Pancreas (tissue), 10 donors: ENCODE results near the gene ZNF76. TPM values are rescaled to one million over a fixed set of nuclear protein-coding genes. Genes with fewer than 3 reads are reported as not detected.
A peak's percentile ranks its signal among the peaks of the same experiment; 100 is the strongest.

ENCODE experiments used
- ATAC-seq, 4 donors: fragments of 200-7000 bp; cut with Tn5 transposase; one replicate each; pipeline versions ENCODE4 v1.8.0 to v1.9.1; 2020; ENCODE audit warnings: mild to moderate bottlenecking in 4 of 4, moderate library complexity in 4 of 4
- DNase-seq, 6 donors: peaks; one replicate each; pipeline ENCODE4 v3.0.0-alpha.2; 2020
- FAIRE-seq: peaks from 2 replicates; lab custom pipeline; 2012; peaks lifted over from hg19 to GRCh38; lab: Jason Lieb, UNC
- H3K27ac ChIP-seq, 4 donors: fragments of 200-600 bp; sonication (generic); 1 replicate in 3 of 4; 2 replicates in 1 of 4; pipeline versions ENCODE4 v1.5.0 to v1.8.0; 2020
- H3K27me3 ChIP-seq, 4 donors: fragments of 200-600 bp; one replicate each; pipeline ENCODE4 v1.8.0; 2021
- H3K36me3 ChIP-seq, 3 donors: fragments of 200-600 bp; sonication (generic) in 1 of 3; one replicate each; pipeline versions ENCODE4 v1.5.0 to v1.8.0; 2020 to 2021
- H3K4me1 ChIP-seq, 3 donors: fragments of 200-600 bp; one replicate each; pipeline ENCODE4 v1.8.0; 2021
- H3K4me3 ChIP-seq, 4 donors: fragments of 200-600 bp; sonication (generic) in 2 of 4; one replicate each; pipeline versions ENCODE4 v1.5.0 to v1.8.0; 2020 to 2021
- H3K9me3 ChIP-seq, 4 donors: fragments of 200-600 bp; one replicate each; pipeline ENCODE4 v1.8.0; 2021
- WGBS, 2 donors: extraction: QIAGEN DNeasy Blood & Tissue Kit; methylation state at CpG; one replicate each; pipeline ENCODE4 v1.1.7; 2013; 5-methylcytosine and 5-hydroxymethylcytosine counted together
- intact Hi-C, 3 donors: fragments of 100-400 bp; cut with DNase I; formaldehyde crosslinking; loops; one replicate each; pipeline versions ENCODE4 v1.11.1 to v1.14.2; 2022
- polyA plus RNA-seq, 2 donors: library from polyadenylated mRNA; stranded (reverse); fragments of 200-250 nt; gene quantifications; one replicate each; pipeline ENCODE4 v1.2.3, GENCODE V29; 2013
- total RNA-seq, 6 donors: library from RNA; stranded (reverse); fragmentation: NEBNext Ultra II Directional in 4 of 6; extraction: Animal tissue kit (Norgen Biotek cat#: 25700) in 4 of 6; gene quantifications; one replicate each; pipeline versions ENCODE4 v1.2.1 to v1.2.4, GENCODE V29; 2021 to 2023
- TF ChIP-seq, protein P1 (sequence below), 4 donors: fragments of 200-600 bp; sonication (generic) in 3 of 4; IDR thresholded peaks; one replicate each; pipeline versions ENCODE4 v1.5.0 to v1.8.0; 2021; ENCODE audit warnings: antibody characterized with exemption in 4 of 4
- donor health status: healthy with polysubstance abuse.
- donor health status: DM: no; HTN: no; CAD: no; lungs with moderate emphysema.
- donor health status: DM: no; HTN: no; CAD: no.
- donor health status: control.
- donor health status: control.
- donor health status: Bipolar disorder and iron deficiency.
- donor health status: DM: yes; HTN: yes; CAD: no.
- donor health status: DM: no; HTN: no; CAD: no.
- donor health status: DM: no; HTN: no; CAD: no.
- donor health status: DM: yes; HTN: yes; CAD: no.

ZNF76 gene
- total and polyA plus RNA-seq, 8 donors: 14.9 to 51.1 (median 19.3) TPM

DNA sequence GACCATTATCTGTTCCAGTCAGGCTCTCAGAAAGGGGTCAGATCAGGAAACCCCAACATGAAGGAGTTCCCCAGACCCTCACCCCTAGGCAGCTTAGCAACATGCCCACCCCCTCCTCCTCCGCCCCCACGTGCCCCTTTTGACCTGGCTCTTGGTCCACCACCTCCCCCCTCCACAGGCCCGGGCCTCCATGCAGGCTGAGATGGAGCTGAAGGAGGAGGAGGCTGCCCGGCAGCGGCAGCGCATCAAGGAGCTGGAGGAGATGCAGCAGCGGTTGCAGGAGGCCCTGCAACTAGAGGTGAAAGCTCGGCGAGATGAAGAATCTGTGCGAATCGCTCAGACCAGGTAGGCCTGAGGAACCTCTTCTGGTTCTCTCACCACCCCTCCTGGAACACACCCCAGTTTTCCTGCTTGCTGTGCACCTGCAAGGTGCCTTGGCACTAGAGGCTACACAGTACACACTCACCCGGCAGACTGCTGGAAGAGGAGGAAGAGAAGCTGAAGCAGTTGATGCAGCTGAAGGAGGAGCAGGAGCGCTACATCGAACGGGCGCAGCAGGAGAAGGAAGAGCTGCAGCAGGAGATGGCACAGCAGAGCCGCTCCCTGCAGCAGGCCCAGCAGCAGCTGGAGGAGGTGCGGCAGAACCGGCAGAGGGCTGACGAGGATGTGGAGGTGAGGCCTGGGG, 60.0 kb downstream of the ZNF76 start:
- Histone ChIP-seq H3K27ac (no peak overlapping the region), H3K4me3 (no peak overlapping the region), H3K36me3 (no peaks in the 10 kb centered on the region), H3K4me1 (peaks cover 3 to 7% (median 4%) of the 10 kb centered on the region in 3 donors), H3K9me3 (no peaks in the 10 kb centered on the region), H3K27me3 (no peaks in the 10 kb centered on the region)
- 90 to 91% methylated on average over 20 of the region's 20 CpGs for WGBS, 2 donors
- no peak for FAIRE-seq
- TF ChIP-seq, protein P1, sequence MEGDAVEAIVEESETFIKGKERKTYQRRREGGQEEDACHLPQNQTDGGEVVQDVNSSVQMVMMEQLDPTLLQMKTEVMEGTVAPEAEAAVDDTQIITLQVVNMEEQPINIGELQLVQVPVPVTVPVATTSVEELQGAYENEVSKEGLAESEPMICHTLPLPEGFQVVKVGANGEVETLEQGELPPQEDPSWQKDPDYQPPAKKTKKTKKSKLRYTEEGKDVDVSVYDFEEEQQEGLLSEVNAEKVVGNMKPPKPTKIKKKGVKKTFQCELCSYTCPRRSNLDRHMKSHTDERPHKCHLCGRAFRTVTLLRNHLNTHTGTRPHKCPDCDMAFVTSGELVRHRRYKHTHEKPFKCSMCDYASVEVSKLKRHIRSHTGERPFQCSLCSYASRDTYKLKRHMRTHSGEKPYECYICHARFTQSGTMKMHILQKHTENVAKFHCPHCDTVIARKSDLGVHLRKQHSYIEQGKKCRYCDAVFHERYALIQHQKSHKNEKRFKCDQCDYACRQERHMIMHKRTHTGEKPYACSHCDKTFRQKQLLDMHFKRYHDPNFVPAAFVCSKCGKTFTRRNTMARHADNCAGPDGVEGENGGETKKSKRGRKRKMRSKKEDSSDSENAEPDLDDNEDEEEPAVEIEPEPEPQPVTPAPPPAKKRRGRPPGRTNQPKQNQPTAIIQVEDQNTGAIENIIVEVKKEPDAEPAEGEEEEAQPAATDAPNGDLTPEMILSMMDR (IDR thresholded peaks at IDR 0.05): no peak
- peak in 1 of 6 donors; percentile 58 for DNase-seq
- intact Hi-C loops: no loop called here
- ATAC-seq: no peak

GRCh38 chr6:35320031-35320410, 60.5 kb downstream of the ZNF76 start:
- H3K27ac ChIP-seq: no peak overlapping the region
- H3K4me1 ChIP-seq: peaks cover 3 to 7% (median 4%) of the 10 kb centered on the region in 3 donors
- H3K36me3 ChIP-seq: no peaks in the 10 kb centered on the region
- no peak overlapping the region for H3K4me3 ChIP-seq
- no peaks in the 10 kb centered on the region for H3K27me3 ChIP-seq
- intact Hi-C loops: no loop called here
- WGBS, 2 donors: 83 to 88% methylated on average over 2 of the region's 2 CpGs
- no peaks in the 10 kb centered on the region for H3K9me3 ChIP-seq
- TF ChIP-seq, protein P1 (IDR thresholded peaks at IDR 0.05): no peak
- DNase-seq: no peak
- no peak for FAIRE-seq
- ATAC-seq: no peak

DNA sequence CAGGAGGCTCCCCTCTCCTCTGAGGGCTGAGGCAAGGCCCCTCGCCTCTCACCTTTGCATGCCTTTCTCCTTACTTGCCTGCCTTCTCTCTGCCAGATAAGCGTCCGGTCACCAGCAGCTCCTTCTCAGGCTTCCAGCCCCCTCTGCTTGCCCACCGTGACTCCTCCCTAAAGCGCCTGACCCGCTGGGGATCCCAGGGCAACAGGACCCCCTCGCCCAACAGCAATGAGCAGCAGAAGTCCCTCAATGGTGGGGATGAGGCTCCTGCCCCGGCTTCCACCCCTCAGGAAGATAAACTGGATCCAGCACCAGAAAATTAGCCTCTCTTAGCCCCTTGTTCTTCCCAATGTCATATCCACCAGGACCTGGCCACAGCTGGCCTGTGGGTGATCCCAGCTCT, 61.6 kb downstream of the ZNF76 start:
- ATAC-seq: no peak
- FAIRE-seq: no peak
- 91 to 98% methylated on average over 8 of the region's 8 CpGs for WGBS, 2 donors

DNA sequence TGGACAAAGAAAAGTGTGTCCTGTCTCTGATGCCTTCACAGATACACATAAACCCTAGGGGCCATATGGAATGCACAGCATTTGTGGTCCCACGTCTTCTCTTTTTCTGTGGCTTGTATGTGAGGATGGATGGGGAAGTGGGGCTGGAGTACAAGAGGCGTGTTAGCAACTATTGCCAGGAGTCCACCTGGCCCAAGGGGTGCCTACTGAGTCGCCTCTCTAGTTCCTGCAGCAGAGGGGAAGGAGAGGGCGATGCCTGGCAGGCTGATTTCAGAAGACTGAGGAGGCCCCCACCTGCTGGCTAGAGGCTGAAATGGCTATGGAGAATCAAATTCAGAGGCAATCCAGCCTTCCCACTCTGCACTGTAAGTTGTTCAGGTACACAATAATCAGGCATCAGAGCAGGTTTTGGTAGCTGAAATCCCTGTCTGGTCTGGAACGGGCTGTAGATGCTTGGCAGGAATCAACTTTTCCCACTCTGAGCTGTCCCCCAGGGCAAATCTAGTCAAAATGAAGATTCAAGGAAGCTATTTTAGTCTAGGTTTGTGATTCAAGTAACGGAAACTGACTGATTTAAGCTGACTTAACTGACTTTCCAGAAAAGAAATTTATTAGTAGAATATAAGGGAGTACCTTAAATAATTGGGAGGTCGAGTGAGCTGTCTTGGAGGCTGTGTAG, 68.0 kb downstream of the ZNF76 start:
- 42 to 48% methylated on average over 7 of the region's 7 CpGs for WGBS, 2 donors
- TF ChIP-seq, protein P1 (IDR thresholded peaks at IDR 0.05): peak in 2 of 4 donors; percentile 33 to 36
- peak; percentile 80 to 99 (median 94) for ATAC-seq

More for the DNA sequence above, 61.6 kb downstream of the ZNF76 start:
- H3K4me1 ChIP-seq: peaks cover 3 to 7% (median 4%) of the 10 kb centered on the region in 3 donors
- TF ChIP-seq, protein P1 (IDR thresholded peaks at IDR 0.05): no peak
- no peak for DNase-seq
- H3K9me3 ChIP-seq: no peaks in the 10 kb centered on the region
- H3K4me3 ChIP-seq: no peak overlapping the region
- no peak overlapping the region for H3K27ac ChIP-seq
- intact Hi-C loops: no loop called here
- no peaks in the 10 kb centered on the region for H3K27me3 ChIP-seq
- no peaks in the 10 kb centered on the region for H3K36me3 ChIP-seq

More for the DNA sequence above, 68.0 kb downstream of the ZNF76 start:
- no peaks in the 10 kb centered on the region for H3K27me3 ChIP-seq
- intact Hi-C loops: no loop called here
- H3K4me1 ChIP-seq: no peaks in the 10 kb centered on the region
- DNase-seq (peak in 4 of 6 donors; percentile 37 to 60 (median 48)), FAIRE-seq (no peak)
- no peaks in the 10 kb centered on the region for H3K36me3 ChIP-seq
- H3K4me3 ChIP-seq: no peak overlapping the region
- H3K27ac ChIP-seq: no peak overlapping the region
- no peaks in the 10 kb centered on the region for H3K9me3 ChIP-seq
